GM18517 (cell line): ENCODE measurements around the gene DNAI4.
A peak's percentile ranks its signal among the peaks of the same experiment; 100 is the strongest.
"Not testable (repeated sequence)": the region's sequence is repeated elsewhere in the genome, so short reads cannot be mapped to it uniquely, and the experiment has no call there.

Source experiments
- ATAC-seq: cut with Tn5 transposase; IDR thresholded peaks from one replicate; pipeline ENCODE4 v1.9.1; 2021; ENCODE audit warnings: mild to moderate bottlenecking, moderate library complexity; ENCODE audit not compliant: unreplicated experiment

The DNAI4 gene

DNA sequence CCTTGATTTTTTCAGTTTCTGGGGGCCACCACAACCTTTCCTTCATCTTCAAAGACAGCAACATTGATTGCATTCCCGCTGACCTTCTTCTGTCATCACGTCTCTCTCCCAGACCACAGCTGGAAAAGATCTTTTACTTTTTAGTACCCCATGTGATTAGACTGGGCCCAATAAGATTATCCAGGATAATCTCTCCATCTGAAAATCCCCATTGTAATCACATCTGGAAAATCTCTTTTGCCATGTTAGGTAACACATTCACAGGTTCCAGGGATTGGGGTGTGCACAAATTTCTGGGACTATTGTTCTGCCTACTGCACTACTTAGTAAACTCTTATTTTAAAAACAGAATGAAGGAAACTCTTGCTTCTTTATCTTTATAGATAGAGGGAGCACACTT, 76.5 kb downstream of the DNAI4 start:
- ATAC-seq, result no peak

DNA sequence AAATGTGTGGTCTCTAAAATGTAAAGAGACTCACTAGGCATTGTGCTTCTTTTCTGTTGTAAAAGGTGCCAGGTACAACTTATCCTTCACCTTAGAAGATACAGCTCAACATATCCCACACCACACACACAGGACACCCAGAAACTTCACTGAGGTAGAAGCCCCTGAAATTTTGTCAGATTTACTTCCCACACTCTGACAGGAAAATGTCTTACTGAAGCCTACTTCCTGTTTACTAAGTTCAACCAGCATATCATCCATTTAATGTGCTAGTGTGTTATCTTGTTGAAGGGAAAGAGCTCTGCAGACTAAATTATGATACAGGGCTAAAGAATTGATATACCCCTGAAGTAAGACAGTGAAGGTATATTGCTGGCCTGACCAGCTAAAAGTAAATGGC, 83.7 kb downstream of the DNAI4 start:
- ATAC-seq, result no peak

DNA sequence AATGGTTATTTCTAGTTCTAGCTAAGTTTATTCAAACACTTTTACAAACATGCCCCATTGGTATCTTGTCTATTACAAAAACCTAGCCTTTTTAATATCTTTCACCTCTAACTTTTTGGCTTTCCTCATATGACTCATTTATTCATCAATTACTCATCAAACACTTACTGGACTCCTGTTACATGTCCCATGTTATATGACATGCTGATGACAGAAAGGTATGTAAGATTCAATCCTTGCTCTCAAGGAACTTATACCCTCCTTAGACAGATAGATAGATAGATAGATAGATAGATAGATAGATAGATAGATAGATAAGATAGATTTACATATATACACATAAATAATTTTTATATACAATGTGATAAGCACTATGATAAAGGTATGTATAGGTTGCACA, 89.7 kb downstream of the DNAI4 start:
- ATAC-seq, result no peak

DNA sequence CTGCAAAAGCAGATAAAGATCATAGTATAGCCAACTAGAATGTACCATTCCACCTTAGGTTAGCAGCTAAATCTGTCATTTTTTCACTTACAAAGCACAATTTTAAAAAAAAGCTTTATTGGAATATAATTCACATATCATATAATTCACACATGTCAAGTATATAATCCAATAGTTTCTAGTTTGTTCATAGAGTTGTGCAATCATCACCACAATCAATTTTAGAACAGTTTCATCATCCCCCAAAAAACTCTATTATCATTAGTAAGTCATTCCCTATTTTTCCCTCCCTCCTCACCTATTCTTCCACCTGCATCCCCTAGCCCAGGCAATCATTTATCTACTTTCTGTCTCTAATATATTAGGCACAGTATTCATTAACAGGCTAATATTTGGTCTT, 91.5 kb downstream of the DNAI4 start:
- ATAC-seq, result no peak

DNA sequence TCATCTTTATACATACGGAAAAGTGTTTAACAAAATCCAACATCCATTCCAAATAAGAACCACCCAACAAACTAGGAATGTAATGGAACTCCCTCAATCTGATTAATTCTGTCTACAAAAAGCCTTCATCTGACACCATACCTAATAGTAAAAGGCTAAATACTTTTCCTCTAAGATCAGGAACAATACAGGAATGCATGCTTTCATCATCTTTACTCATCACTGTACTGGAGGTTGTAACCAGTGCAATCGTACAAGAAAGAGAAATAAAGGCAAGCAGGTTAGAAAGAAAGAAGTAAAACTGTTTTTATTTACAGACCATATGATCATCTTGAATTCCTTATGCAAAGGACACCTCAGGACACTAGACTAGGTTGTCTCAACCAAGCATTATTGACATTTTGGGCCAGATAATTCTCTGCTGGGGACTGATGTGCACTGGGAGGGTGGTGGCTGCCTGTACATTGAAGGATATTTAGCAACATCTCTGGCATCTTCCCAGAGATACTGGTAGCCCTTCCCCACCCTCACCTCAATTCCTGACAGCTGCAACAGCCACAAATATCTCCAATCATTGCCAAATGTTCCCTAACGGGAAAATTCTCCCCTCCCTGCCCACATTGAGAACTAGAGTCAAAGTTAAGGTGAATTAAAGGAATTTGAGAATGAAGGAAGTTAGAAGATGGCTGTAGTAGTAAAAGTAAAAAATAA, 93.0 kb downstream of the DNAI4 start:
- ATAC-seq, result no peak

DNA sequence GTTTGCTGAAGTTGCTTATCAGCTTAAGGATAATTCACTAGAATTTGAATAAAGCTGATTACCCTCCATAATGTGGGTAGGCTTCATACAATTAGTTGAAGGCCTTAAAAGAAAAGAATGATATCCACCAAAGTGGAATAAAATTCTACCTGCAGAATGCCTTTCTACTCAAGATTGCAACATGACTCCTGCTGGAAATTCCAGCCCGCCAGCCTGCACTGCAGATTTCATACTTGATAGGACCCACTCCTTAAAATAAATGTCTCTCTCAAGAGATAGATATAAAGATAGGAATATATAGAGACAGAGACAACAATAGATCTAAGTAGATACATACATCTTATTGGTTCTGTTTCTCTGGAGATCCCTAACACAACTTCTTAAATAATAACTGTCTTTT, 99.9 kb downstream of the DNAI4 start:
- ATAC-seq, result no peak

DNA sequence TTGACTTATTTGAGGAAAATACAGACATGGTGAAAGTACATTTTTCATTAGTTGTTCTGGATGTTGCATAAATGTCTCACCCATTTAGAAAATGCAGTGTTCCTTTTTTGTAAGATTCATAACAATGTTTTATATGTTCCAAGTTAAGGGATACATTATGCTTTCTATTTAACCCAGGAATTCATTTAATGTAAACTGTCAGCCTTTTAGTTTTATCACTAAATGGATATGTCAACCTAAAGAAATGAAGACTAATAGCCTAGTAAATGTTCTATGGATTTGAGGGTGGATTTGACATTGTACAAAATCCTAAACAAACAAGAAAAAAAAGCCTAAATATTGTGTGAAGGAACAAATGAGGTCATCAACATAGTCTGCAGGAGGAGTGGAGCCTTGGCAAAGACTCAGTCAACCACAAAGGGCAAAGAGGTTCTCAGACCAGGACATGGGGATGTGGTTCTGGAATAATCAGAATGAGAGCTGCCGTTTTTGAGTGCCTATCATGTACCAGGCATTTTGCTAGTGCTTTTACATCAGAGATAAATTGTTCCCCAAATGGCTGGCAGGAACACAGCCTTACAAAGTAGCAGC, 114.8 kb downstream of the DNAI4 start:
- no peak for ATAC-seq

DNA sequence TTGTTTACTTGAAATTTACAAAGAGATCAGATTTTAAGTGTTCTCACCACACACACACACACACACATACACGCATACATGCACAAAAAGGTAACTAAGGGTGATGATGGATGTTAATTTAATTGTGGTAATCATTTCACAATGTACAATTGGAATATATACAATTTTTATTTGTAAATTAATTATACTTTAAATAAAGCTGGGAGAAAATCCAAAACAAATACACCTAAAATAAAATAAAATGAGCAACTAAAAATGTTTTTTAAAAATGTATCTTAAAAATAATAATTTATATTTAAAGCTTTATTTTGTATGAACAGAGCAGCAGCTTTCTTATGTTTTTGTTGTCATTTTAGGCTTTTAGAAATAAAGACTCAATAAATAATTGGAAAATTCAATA, 115.4 kb downstream of the DNAI4 start:
- ATAC-seq, result no peak

DNA sequence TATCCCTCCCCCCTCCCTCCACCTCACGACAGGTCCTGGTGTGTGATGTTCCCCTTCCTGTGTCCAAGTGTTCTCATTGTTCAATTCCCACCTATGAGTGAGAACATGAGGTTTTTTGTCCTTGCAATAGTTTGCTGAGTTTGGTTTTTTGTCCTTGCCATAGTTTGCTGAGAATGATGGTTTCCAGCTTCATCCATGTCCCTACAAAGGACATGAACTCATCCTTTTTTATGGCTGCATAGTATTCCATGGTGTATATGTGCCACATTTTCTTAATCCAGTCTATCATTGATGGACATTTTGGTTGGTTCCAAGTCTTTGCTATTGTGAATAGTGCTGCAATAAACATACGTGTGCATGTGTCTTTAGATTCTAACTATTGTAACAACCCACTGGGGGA, 128.8 kb downstream of the DNAI4 start:
- ATAC-seq, result not testable (repeated sequence)

DNA sequence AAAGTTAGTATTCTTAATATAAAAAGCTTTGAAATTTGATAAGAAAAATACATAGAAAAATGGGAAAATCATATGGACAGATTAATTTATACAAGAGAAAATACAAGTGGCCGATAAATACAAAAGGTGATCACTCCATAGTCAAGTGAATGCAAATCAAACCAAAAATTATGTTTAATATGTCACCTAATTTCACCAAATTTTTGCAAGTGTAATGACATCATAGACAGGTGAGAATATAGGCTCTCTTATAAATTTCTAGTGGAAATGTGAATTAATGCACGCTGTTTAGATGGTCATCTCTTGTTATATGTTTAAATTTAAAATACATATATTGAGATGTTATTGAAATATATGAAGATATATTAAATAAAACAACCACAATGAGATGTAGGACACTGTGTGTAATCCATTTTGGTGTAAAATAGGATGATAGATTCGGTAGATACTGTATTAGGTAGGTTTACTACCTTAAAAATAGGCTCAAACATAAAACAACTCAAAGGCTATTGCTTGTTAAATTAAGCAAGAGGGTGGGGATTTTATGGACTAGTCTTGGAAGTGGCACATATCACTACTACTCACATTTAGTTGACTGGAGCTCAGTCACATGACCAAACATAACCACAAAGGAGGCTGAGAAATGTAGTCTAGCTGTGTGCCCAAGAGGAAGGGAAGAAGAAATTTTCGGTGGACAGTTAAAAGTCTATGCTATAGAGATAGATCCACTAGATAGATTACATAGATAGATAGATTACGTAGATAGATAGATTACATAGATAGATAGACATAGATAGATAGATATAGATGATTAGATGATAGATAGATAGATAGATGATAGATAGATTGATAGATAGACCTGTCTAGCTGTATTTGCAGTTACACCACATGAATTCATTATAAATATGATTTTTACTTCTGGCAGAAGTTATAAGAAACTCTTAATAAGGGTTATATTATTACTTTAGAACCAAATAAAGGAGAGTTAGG, 132.7 kb downstream of the DNAI4 start:
- ATAC-seq, result no peak

DNA sequence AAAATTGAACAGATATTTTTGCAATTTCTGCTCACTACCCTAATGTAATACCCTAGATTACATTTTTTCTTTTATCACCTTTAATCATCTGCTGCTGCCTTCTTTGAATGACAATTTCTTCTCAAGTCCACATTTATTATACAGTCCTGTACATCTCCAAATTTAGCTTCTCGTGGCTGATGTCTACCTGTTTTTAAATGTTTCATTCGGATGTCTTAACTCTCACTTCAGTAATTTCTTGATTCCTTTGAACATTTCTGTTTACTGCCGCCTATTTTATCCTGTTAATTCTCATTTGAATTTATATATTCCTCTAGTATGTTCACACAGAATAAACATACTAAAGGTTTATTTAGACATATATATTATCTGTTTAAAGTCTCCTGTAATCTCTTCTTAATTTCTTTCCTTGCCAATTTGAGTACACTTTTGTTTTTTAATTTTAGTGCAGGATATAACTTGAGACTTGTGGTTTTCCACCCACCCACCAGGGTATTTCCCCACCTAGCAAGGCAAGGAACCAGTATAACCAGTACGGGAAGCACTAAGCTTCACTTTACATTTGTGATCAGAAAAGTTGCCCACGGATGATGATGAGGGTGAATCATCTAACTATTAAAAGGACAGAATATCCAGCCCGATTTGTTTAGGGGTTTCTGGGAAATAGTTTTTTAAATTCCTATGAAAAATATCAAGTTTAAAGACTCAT, 136.3 kb downstream of the DNAI4 start:
- ATAC-seq, result peak; percentile 80

DNA sequence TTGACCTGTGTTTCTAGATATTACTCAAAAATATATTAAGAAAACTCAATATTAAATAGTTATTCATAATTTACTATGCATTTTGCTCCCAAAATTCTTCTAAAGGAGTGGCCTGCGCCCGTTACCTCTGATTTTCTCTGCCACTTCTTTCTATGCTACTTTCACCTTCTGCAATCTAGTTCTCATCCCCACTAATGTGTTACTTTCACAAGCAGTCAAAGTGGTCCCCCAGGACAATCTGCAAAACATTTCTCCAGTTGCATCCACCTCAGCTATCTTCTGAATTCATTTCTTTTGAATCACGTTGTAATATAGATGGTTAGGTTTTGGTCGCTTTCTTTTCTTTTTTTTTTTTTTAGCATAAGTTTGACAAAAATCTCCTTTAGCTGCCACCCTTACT, 137.0 kb downstream of the DNAI4 start:
- no peak for ATAC-seq

DNA sequence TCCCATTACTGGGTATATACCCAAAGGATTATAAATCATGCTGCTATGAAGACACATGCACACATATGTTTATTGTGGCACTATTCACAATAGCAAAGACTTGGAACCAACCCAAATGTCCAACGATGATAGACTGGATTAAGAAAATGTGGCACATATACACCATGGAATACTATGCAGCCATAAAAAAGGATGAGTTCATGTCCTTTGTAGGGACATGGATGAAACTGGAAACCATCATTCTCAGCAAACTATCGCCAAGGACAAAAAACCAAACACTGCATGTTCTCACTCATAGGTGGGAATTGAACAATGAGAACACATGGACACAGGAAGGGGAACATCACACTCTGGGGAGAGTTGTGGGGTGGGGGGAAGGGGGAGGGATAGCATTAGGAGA, 138.9 kb downstream of the DNAI4 start:
- not testable (repeated sequence) for ATAC-seq

DNA sequence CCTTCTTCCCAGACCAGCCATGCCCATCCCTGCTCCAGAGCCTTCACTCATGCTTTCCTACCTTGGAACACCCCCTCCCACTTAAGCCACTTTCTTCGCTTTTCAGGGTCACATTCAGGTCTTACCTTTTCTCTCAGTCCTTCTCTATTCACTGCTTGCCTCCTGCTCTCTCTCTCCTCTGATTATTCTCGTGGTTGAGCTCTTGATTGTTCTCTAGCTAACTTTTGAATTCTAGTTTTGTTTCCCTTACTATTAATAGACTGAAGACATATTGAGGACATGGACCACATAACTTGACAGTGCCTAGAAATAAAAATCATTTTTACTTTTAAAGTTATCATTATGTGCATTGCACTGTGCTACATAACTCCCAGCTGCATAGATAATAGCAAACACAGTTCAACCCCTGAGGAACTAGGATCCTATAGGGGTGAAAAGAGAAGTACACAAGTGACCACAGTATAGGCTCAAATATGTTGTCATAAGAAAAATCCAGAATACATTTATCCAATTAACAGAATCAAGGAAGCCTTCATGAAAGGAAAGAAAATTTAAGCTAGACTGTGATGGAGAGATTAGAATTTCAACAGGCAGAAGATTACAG, 145.1 kb downstream of the DNAI4 start:
- no peak for ATAC-seq

DNA sequence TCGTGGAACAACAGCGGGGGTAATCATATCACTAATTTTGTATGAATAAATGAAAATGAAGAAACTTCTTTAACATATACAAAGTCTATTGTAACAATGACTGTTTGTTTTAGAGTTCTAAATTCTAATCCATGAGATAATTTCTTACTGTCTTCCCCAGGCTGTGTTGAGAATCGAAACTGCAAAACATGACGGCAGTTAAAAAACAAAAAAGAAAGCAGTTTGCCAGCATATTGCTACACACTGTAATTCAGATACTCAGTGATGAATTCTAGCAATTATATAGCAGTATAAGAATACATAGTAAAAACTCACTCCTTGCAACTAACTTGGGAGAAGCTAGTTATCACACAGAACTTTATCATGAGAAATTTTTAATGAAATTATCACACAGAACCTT, 145.7 kb downstream of the DNAI4 start:
- no peak for ATAC-seq

DNA sequence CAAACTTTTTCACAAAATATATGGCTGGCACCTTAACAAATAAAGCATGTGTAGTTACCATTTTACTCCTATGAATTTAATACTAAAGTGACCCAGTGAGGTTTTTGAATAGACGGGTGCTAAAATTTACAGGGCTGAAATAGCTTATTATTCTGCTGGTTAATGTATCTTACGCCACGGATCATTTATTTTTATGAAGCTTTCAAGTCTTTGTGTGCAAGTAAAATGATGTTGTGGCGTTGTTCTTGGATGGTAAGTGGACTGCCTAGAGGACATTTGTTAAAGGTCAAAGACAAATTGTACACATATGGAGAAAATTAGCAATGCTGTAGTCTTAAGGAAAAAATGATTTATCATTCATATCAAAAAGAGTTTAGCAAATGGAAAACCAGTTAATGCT, 146.4 kb downstream of the DNAI4 start:
- ATAC-seq, result no peak

DNA sequence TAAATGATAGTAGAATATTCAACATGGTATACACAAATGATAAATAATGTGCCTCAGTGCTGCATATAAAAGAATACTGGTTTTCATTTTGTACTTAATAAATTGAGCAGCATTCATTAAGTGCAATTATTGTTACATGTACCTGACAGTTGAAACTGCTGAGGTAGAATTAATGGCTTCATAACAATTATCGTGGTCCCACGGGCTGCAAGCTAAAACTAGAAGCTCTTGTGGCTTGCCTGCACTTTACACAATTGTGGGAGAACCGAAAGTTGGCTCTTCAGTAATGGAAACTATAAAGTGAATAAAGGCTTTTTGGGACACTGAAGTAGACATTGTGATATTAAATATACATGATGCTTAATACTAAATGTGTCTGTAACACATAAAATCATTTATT, 146.8 kb downstream of the DNAI4 start:
- no peak for ATAC-seq

DNA sequence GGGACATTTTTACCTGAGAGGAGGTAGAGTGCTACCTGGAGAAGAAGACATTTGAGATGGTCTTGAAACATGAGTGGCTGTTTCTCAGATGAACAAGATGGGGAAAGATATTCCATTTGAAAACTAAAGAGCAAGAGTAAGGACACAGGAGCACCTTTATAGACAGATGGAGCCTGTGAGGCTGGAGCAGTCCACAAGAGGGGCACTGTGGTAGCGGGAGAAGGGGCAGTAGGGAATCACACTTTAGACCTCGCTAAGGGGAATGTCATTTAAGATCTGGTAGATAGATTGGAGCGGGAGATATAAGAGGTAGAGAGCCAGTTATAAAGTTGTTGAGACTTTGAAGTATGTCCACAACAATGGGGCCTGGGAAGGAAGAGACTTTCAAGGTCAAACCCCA, 149.0 kb downstream of the DNAI4 start:
- no peak for ATAC-seq

DNA sequence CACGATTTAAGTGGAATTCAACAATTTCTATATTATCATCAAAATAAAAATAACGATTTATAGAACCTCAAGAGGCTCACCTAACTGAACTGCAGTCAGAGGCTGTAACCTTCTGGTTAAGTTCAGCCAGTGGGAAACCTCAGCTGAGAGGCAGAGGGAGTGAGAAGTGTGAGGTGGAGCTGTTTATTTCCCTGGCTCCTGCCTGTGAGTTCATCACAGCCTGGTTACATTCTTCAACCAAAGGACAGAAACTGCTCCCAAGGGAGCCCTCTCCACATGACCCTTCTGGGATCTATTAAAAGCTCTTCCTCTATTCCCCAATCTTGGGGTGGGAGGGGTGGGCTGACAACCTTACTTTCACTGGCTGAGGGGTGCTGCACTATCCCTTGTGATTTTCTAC, 150.2 kb downstream of the DNAI4 start:
- ATAC-seq, result no peak

DNA sequence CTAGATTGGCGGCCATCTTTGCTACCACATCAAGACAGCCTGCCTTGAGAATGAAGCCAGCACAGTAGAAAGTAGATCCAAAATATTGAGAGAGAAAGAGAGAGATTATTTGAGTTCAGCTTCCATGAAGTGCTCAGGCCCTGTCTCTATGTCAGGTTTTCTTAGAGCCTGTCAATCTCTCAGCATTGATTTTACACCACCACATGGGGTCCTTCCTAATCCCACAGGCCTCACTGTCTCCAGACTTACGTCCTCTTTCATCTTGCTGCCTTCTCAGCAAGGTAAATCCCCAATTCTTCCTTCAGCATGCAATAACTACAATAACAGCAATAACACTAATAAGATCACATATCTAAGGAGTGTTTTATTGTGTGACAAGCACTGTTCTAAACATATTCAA, 151.4 kb downstream of the DNAI4 start:
- no peak for ATAC-seq

DNA sequence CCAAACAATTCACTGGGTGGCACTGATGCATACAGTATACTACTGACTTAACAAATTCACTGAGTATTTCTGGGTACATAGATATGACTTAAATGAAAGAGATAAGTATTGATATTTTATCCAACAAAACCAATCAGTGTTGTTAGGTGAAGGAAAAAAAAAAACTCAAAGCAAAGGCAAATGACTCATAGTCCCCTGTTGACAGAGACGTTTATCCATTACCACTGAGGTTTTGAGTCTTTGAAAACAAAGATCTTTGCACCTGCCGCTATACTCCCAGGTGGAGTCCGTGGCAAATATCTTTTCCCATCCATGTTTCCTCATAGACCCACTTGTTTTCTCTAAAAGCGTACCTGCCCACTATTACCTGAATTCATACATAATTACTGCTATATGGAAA, 154.0 kb downstream of the DNAI4 start:
- ATAC-seq, result no peak
